HUES64 (cell line): ENCODE results near the gene SPON2.

Source experiments
- H3K27ac ChIP-seq: 2 replicates; pipeline ENCODE4 v1.7.0; 2013; ENCODE audit warnings: low read depth, low read length, inconsistent platforms
- H3K27me3 ChIP-seq: 2 replicates; pipeline ENCODE4 v1.6.1; 2013; ENCODE audit warnings: mild to moderate bottlenecking, low read length; ENCODE audit not compliant: insufficient read depth
- H3K36me3 ChIP-seq: 2 replicates; pipeline ENCODE4 v1.6.1; 2013; ENCODE audit warnings: mild to moderate bottlenecking, low read length; ENCODE audit not compliant: insufficient read depth
- H3K4me1 ChIP-seq: 2 replicates; pipeline ENCODE4 v1.6.1; 2013; ENCODE audit warnings: mild to moderate bottlenecking, low read length, moderate library complexity; ENCODE audit not compliant: insufficient read depth
- H3K4me3 ChIP-seq: 2 replicates; pipeline ENCODE4 v1.5.1; 2013; ENCODE audit warnings: mild to moderate bottlenecking, low read length, moderate library complexity
- H3K9ac ChIP-seq: 2 replicates; pipeline ENCODE4 v1.6.1; 2013; ENCODE audit warnings: mild to moderate bottlenecking, low read depth, low read length
- H3K9me3 ChIP-seq: 2 replicates; pipeline ENCODE4 v1.6.1; 2013; ENCODE audit warnings: low read depth, low read length; ENCODE audit not compliant: insufficient read depth
- WGBS: fragments of 150-250, 120-280 bp; methylation state at CpG from one replicate; pipeline ENCODE4 v1.1.7; 2013; ENCODE audit warnings: missing lambda C conversion rate; 5-methylcytosine and 5-hydroxymethylcytosine counted together

Gene SPON2

DNA sequence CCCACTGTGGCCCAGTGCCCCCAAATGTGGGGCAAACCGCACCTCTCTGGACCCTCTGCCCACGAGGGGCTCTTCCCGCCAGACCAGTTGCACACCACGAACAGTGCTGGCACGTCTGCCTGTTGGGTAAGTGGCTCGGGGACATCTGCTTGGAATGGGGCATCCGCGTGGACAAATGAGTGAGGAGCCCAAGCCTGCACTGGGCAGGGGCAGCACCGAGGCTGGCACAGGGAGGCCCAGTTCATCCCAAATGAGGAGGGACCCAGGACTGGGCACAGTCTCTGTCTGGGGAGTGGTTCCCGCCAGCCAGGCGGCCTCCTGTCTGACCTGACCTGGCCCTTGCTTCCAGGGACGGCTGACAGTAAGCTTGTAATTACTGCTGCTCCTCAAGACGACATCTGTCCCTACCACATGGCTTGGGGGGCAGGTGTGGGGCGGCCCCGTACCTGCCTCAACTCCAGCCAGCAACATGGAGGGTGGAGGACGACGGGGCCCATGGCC is 3.2 kb downstream of the SPON2 start:
- WGBS = 91% methylated on average over 17 of the region's 17 CpGs
- H3K9ac ChIP-seq = no peak overlapping the region
- H3K27ac ChIP-seq = no peak overlapping the region
- no peaks in the 10 kb centered on the region for H3K36me3 ChIP-seq
- no peaks in the 10 kb centered on the region for H3K4me1 ChIP-seq
- no peak overlapping the region for H3K4me3 ChIP-seq
- peaks cover 82% of the 10 kb centered on the region for H3K27me3 ChIP-seq
- no peaks in the 10 kb centered on the region for H3K9me3 ChIP-seq

DNA sequence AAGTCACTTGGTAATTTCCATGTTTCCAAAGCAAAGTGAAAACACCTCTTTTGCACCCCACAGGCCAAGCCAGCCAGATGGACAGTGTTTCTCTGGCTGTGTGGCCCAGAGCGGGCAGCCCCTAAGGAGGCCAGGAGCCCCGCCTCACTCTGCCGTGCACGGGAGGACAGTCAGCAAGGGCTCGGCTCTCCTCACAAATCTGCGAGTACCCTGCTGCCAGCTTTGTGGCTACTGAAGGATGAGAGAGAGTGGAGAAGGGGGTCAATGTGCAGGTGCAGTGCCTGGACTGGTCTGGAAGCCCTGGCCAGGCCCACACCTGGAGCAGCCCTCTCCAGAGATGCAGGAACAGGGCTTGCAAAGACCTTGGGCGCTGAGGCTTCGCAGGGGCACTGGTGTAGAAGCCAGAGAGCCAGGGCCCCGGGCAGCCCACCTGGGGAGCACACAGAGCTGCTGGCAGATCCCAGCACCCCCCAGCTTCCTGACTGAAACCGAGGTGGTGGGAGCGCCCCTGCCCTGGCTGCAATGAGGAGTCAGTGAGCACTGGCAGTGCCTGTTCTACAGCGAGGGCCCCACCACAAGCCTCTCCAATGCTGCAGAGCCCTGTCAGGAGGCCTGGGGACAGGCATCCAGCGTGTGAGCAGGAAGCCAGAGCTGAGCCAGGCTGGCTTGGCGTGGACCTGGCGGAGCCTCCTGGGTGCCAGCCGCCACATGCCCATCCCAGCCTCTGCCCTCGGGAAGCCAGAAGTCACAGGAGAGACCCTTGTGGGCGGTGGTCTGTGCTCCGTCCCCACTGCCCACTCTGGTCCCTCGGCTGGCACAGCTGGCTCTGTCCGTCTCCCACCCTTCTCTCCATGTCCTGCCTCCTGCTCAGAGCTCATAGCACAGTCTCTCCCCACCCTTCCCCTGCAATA is 3.9 kb downstream of the SPON2 start:
- Histone ChIP-seq H3K27me3 (peaks cover 76% of the 10 kb centered on the region), H3K27ac (no peak overlapping the region), H3K36me3 (no peaks in the 10 kb centered on the region), H3K9me3 (no peaks in the 10 kb centered on the region), H3K4me1 (no peaks in the 10 kb centered on the region), H3K4me3 (0 out of 2 replicates have a peak overlapping the region, but pooled peaks have one; percentile 66), H3K9ac (no peak overlapping the region)
- 83% methylated on average over 21 of the region's 21 CpGs for WGBS

DNA sequence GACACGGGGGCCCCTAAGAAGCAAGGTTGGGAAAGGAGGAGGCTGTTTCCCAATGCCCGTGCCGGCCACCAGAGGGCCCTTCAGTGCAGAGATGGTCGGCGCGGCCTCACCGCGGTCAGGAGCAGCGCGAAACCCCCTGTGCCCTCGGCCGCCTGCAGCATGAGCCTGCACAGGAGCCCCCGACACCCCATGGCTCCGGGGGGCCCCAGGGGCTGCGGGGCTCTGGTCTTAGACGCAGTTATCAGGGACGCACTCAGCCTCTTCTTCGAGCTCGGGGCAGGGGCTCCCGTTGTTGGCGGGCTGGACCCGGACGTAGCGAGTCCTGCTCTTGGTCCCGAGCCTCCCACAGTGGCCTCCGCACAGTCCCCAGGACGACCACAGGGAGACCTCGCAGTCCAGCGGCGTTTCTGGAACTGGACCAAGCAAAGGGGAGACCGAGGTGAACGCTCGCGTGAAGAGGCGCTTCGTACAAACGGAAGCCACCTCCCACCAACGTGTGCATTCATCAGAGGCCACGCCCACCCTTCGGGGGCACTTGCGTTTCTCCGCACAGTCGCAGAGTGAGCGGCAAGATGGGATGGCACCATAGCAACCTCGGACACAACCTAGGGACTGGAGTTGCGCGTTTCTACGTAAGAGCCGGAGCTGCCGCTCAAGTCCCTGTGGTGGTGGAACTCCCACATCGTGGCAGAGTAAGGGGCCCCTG is 5.0 kb downstream of the SPON2 start:
- peaks cover 66% of the 10 kb centered on the region for H3K27me3 ChIP-seq
- no peaks in the 10 kb centered on the region for H3K4me1 ChIP-seq
- H3K9ac ChIP-seq = peak overlapping the region; percentile 85
- no peaks in the 10 kb centered on the region for H3K9me3 ChIP-seq
- H3K27ac ChIP-seq = no peak overlapping the region
- H3K36me3 ChIP-seq = no peaks in the 10 kb centered on the region
- H3K4me3 ChIP-seq = peak overlapping the region; percentile 66
- WGBS = 3% methylated on average over 51 of the region's 51 CpGs

GRCh38 chr4:1166509-1167243 is 5.7 kb downstream of the SPON2 start:
- 74% methylated on average over 24 of the region's 24 CpGs for WGBS
- Histone ChIP-seq H3K9ac (no peak overlapping the region), H3K27me3 (peaks cover 59% of the 10 kb centered on the region), H3K36me3 (no peaks in the 10 kb centered on the region), H3K9me3 (no peaks in the 10 kb centered on the region), H3K27ac (no peak overlapping the region), H3K4me1 (no peaks in the 10 kb centered on the region), H3K4me3 (peak overlapping the region; percentile 66; the same call in 1 of the 2 replicates)

- Histone ChIP-seq H3K27me3 (peaks cover 47% of the 10 kb centered on the region), H3K27ac (no peak overlapping the region), H3K4me3 (no peak overlapping the region), H3K4me1 (no peaks in the 10 kb centered on the region), H3K9ac (no peak overlapping the region), H3K9me3 (no peaks in the 10 kb centered on the region), H3K36me3 (no peaks in the 10 kb centered on the region)
- 86% methylated on average over 13 of the region's 13 CpGs for WGBS
These were observed 7.3 kb downstream of the SPON2 start for GRCh38 chr4:1164956-1165545.

DNA sequence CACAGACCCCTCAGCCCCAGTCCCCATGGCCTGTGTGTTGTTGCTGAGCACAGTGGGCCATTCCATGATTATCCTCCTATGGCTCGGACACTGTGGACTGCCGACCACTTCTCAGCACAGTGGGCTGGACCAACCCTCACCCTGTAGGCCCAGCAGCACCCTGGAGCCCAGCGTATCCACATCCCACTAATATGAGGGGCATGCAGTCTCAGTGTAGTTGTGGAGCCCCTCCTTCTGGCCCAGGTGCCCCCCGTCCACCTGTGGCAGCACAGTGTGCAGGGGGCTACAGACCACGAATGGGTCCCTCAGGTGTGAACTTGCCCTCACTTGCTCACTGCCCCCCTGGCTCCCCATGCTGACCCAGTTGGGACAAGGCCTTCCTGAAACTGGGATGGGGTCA is 7.9 kb downstream of the SPON2 start:
- Histone ChIP-seq H3K4me3 (no peak overlapping the region), H3K9me3 (no peaks in the 10 kb centered on the region), H3K27ac (no peak overlapping the region), H3K9ac (no peak overlapping the region), H3K27me3 (peaks cover 41% of the 10 kb centered on the region), H3K4me1 (no peaks in the 10 kb centered on the region), H3K36me3 (no peaks in the 10 kb centered on the region)
- 84% methylated on average over 5 of the region's 5 CpGs for WGBS

GRCh38 chr4:1164040-1164439 is 8.3 kb downstream of the SPON2 start:
- H3K36me3 ChIP-seq = no peaks in the 10 kb centered on the region
- H3K4me3 ChIP-seq = no peak overlapping the region
- H3K4me1 ChIP-seq = no peaks in the 10 kb centered on the region
- peaks cover 37% of the 10 kb centered on the region for H3K27me3 ChIP-seq
- H3K9ac ChIP-seq = no peak overlapping the region
- H3K27ac ChIP-seq = no peak overlapping the region
- 85% methylated on average over 4 of the region's 4 CpGs for WGBS
- H3K9me3 ChIP-seq = peaks cover 3% of the 10 kb centered on the region; the same call in 1 of the 2 replicates

GRCh38 chr4:1160351-1160750 is 12.0 kb downstream of the SPON2 start:
- H3K9me3 ChIP-seq = peaks cover 10% of the 10 kb centered on the region; the same call in 1 of the 2 replicates
- no peak overlapping the region for H3K9ac ChIP-seq
- H3K4me1 ChIP-seq = no peaks in the 10 kb centered on the region
- H3K27ac ChIP-seq = no peak overlapping the region
- peaks cover 12% of the 10 kb centered on the region; the same call in 1 of the 2 replicates for H3K27me3 ChIP-seq
- no CpG with 5 or more reads among the region's 1 CpG for WGBS
- no peak overlapping the region for H3K4me3 ChIP-seq
- no peaks in the 10 kb centered on the region for H3K36me3 ChIP-seq

DNA sequence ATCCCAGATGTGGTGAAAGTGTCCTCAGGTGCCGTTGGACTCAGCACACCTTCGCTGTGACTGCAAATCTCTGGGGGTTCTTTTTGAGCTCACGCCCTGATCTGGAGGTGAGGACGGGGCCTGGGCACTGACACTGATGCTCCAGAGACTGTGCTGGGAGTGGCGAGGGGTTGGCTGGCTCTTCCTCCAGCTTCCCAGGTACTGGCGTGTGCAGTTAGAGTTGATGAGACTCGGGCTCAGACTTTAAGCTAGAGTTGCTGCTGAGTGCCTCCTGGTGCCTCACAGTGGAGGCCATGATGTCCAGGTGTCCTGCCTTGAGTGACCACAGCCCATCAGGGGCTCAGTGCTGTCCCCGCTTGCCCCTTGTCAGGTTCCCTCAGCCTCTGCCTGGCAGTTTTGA is 16.3 kb downstream of the SPON2 start:
- peaks cover 8% of the 10 kb centered on the region; the same call in 1 of the 2 replicates for H3K27me3 ChIP-seq

GRCh38 chr4:1155314-1155713 is 17.1 kb downstream of the SPON2 start:
- H3K9me3 ChIP-seq = peaks cover 13% of the 10 kb centered on the region; the same call in 1 of the 2 replicates
- no peaks in the 10 kb centered on the region for H3K36me3 ChIP-seq
- WGBS = 90% methylated on average over 3 of the region's 3 CpGs
- H3K4me1 ChIP-seq = no peaks in the 10 kb centered on the region
- no peak overlapping the region for H3K9ac ChIP-seq
- H3K4me3 ChIP-seq = no peak overlapping the region
- H3K27ac ChIP-seq = no peak overlapping the region
- H3K27me3 ChIP-seq = peaks cover 8% of the 10 kb centered on the region; the same call in 1 of the 2 replicates

More for the DNA sequence above, 16.3 kb downstream of the SPON2 start:
- Histone ChIP-seq H3K36me3 (no peaks in the 10 kb centered on the region), H3K4me3 (no peak overlapping the region), H3K4me1 (no peaks in the 10 kb centered on the region), H3K9ac (no peak overlapping the region), H3K9me3 (peaks cover 10% of the 10 kb centered on the region; the same call in 1 of the 2 replicates), H3K27ac (no peak overlapping the region)
- 93% methylated on average over 8 of the region's 8 CpGs for WGBS
